GM19328 (cell line): ENCODE results near the gene MACC1.
"Not testable (repeated sequence)": the region's sequence is repeated elsewhere in the genome, so short reads cannot be mapped to it uniquely, and the experiment has no call there.

Experiments used
- ATAC-seq: cut with Tn5 transposase; IDR thresholded peaks from one replicate; pipeline ENCODE4 v1.9.1; 2021; ENCODE audit warnings: mild to moderate bottlenecking, moderate library complexity; ENCODE audit not compliant: unreplicated experiment

The MACC1 gene

GRCh38 chr7:20208651-20209307, 8.4 kb downstream of the MACC1 start:
- no peak for ATAC-seq

DNA sequence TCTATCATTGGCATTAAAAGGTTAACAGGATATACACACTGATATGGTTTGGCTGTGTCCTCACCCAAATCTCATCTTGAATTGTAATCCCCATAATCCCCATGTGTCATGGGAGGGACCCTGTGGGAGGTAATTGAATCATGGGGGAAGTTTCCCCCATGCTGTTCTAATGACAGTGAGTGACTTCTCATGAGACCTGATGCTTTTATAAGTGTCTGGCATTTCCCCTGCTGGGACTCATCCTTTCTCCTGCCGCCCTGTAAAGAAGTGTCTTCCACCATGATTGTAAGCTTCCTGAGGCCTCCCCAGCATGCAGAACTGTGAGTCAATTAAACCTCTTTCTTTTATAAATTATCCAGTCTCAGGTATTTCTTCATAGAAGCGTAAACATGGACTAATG, 9.4 kb downstream of the MACC1 start:
- not testable (repeated sequence) for ATAC-seq

- ATAC-seq = no peak
Measured at GRCh38 chr7:20206104-20206896, 10.9 kb downstream of the MACC1 start.

GRCh38 chr7:20203316-20203715, 13.9 kb downstream of the MACC1 start:
- no peak for ATAC-seq

GRCh38 chr7:20201380-20201779, 15.8 kb downstream of the MACC1 start:
- no peak for ATAC-seq

DNA sequence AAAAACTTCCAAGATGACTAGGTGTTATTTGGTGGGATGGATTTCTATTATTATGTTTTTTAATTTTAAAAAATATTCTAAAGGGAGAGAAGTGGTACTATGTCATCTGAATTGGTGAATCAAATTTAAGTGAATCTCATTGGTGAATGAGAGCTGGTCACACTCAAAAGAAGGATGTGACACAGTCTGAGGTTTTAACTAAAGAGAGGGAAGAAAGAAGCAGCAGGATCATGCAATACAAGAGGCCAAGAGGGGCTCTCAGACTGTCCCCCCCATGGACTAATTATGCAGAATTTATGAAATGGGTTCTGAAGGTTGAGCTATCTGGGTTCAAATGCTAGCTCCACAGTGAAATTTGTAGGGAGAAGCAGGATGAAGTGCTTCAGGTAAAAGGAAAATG, 16.2 kb downstream of the MACC1 start:
- ATAC-seq = no peak

- ATAC-seq = no peak
Measured at GRCh38 chr7:20200361-20200760, 16.8 kb downstream of the MACC1 start.

GRCh38 chr7:20199015-20199737, 18.0 kb downstream of the MACC1 start:
- peak; percentile 84 for ATAC-seq

DNA sequence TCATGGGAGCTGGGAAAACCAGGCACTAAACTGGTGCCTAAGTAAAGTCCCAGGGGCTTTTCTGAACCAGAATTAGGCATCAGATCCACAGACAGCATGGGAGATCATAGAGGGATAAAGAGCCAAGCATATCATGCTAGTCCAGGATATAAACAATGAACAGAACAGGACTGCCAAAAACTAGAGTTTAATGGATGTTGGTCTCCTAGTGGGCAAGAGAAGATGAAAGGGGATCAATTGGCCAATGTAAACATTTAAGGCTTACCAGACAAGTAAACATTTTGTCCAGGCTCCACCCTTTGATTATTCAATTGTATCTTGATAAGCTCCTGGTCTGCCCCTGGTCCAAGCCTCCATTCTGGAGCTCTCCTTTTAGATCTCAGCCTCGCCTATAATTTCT, 18.9 kb downstream of the MACC1 start:
- ATAC-seq = no peak

DNA sequence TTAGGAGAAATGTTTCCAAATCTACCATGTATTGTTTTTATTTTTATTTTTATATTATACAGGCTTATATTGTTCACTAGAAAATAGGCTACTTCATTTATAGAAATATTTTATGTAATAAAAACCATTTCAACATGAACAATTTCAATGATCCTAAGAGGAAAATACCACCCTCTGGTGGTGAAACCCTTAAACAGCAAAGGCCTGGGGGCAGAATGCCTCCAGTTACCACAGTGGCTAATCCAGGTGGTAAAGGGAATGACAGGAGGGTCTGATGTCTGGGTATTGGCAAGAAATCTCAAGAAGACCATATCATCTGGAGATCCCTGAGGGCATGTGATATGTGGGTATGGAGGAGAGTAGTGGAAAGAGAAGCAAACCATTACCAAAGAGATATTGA, 19.3 kb downstream of the MACC1 start:
- no peak for ATAC-seq

DNA sequence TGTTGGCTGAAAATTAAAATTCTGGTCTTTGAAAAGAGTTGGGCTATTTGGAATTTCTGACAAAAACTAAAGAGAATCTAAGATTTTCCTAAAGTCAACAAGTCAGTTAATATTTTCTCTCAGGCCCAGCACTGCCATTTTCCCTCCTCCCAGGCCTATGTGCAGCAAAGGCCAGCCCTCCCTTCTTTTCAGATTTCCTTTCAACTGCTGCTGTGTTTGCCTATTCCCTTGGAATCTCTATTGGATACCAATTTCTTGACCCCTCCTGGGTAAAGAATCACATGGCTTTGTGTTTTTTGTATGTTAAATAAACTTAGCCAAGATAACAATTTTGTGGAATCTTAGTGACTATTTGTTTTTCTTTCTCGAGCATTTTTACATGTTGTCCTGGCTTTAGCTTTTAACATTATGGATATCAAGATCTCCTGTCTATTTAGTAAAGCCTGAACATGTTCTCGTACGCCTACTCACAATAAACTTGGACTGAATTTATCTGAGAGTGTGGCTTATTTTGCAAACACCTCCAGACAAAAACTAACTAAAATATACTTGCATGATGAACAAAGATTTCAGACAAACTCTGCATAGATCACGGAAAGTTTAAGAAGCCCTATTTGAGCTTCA, 19.9 kb downstream of the MACC1 start:
- no peak for ATAC-seq

- ATAC-seq = no peak
Measured at GRCh38 chr7:20194343-20194995, 22.7 kb downstream of the MACC1 start.

- ATAC-seq = no peak
Measured at GRCh38 chr7:20193873-20194272, 23.3 kb downstream of the MACC1 start.

- peak; percentile 66 for ATAC-seq
Measured at GRCh38 chr7:20193242-20193777, 23.9 kb downstream of the MACC1 start.

DNA sequence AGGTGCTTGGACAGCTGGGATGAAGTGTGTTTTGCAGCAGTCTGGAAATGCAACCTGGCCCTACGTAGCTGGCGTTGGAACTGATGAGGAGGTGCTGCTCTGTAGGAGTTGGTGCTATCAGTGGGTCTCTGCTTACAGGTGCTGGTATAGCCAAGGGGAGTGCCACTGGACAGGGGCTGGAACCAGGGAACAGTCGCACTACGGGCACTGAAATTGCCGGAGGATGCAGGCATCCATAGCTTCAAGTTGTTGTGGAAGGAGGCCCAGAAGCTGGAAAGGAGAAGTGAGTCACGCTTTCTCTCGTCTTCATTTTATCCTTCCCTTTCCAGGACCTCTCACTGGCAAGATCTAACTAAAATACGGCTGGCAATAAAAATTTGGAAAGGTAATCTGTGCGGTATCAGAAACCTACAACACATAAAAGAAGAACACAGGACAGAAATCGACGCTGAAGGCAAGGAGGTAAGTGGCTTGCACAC, 25.8 kb downstream of the MACC1 start:
- ATAC-seq = no peak

DNA sequence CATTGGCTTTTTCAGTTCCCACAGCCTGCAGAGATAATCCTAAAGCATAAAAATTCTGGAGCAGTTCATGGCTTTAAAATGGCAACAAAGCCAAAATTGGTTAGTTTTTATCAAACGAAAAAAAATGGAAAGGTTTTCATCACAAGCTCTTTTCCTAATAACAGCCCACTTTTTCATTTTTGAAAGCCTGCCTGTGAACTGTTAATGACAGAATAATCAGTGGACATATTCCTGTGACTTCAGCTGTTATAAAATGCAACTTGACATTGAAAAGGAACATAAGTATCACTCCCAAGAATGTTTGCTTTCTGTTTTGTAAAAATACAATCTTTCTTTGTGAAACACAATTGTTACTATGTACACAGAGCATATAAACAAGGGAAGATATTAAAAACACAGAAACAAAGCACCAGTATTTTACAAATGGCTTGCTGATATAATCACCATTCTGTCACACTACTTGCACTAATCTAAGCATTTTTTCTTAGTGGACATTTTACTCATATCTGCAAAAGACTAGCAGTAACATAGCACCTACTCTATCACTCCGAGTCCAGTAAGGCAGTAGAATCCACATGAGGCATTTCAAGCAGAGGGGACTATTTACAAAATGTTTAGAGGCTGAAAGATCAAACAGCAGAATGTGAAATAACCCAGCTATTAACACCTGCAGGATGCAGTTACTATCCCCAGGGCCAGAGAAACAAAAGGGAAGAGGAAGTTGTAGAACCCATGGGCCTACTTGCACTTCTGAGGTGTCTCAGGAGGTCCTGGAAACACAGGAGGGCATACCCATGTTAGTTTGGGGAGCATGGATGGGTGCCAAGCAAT, 26.4 kb downstream of the MACC1 start:
- ATAC-seq = no peak

- ATAC-seq = no peak
Measured at GRCh38 chr7:20189852-20190251, 27.3 kb downstream of the MACC1 start.

DNA sequence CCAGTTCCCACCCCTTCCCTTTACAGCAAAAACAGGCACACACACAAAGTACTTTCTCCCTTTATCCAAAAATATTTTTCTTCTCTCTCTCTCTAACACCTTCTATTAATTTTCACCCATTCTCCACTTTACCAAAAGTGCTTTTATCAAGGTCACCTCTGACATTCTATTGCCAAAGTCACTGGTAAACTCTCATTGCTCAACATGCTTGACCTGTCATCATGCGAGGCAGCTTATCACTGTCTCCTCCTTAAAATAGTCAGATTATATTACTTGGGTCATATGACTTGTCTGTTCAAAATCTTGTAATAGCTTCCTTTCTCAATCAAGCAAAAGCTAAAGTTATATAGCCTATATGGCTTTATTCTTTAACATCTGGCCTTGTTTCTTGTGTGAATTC, 28.6 kb downstream of the MACC1 start:
- ATAC-seq = no peak

GRCh38 chr7:20187850-20188249, 29.3 kb downstream of the MACC1 start:
- not testable (repeated sequence) for ATAC-seq

- ATAC-seq = no peak
Measured at GRCh38 chr7:20185988-20186387, 31.2 kb downstream of the MACC1 start.
